Left forelimb (tissue), 1 donor: ENCODE results near the gene AVEN.
"Not testable (repeated sequence)": the region's sequence is repeated elsewhere in the genome, so short reads cannot be mapped to it uniquely, and the experiment has no call there.

Experiments used
- DNase-seq: peaks from one replicate; pipeline ENCODE4 v3.0.0-alpha.2; 2018; ENCODE audit warnings: low spot score

Gene AVEN

DNA sequence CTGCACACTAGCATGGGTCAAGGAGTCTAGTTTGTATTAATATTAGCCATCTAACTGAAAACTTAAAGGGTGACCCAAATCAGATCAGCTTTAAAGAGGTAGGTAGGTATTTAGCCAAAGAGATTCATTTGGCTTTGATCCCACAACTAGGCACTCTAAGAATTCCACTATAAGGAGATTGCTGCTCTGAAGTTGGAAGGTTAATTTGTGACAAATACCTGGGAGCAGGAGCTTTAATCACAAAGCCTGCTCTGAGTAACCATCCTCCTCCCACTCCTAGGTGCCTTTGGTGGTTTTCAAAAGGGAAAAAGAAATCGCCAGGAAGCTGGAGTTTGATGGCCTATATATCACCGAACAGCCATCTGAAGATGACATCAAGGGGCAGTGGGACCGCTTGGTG is 191.0 kb downstream of the AVEN start:
- no peak for DNase-seq

DNA sequence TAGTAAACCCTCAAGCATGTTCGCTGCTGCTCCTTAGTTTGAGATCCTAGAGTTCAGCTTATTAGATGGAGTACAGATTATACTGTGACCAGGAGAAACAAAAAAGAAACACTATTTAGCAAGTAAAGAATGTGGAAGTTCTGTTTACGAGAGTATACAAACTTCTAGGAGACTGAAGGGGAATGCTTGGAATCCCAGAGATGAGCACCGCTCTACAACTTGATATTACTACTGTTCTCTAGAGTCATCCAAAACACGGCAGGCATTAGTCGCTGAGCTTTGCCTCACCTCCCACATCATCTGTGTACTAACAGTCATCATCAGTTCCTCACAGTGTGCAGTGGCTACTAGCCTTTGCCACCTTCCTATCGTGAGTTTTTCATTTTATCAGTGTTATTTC is 192.1 kb downstream of the AVEN start:
- DNase-seq = no peak

DNA sequence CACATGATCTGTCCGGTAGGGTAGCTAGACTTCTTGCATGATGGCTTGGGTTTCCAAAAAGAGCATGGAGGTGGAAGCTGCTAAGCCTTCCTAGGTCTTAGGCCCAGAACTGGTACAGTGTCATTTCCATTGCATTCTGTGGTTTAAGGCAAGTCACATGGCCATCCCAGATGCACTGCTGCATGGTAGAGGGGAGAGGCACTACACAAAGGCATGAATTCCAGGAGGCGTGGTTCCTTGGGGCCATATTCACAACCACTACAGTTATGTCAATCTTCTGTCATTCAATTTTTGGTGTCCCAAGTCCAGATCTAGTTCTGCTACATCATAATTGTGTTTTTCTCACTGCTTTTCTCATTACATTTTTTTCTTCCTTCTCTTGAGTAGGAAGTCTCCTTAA is 192.9 kb downstream of the AVEN start:
- no peak for DNase-seq

DNA sequence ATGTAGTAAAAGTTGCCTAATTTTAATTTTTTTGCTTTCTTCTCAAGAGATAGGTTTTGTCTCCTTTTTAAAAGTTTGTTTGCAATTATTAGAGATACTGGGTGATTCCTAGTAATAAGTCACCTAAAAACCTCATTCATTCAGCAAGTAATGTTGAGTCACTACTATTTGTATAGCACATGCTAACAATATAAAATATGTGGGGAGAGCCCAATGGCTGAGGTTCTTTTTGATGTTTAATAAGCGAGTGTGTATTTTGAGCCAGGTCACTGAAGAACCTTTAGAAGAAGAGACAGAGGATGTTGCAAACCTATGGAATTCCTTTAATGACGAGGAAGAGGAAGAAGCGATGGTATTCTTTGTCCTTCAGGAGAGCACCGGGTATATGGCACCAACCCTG is 194.4 kb downstream of the AVEN start:
- DNase-seq = no peak

DNA sequence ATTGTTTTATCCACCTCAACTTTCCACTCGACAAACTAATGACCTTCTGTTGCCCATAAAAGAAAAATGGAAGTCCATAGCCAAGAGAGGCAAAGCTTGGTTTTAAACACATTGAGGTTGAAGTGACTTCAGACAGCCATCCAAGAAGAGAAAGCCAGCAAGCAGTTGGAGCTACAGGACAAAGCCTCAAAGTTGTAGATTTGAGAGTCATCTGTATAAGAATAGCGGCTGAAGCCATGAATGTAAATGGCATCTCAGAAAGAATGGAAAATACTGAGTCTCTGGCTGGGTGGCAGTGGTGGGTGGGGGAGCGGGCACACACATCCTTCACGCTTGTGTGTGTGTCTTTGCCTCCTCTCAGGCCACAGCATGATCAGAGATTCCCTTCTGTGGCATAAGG is 194.8 kb downstream of the AVEN start:
- DNase-seq = no peak

DNA sequence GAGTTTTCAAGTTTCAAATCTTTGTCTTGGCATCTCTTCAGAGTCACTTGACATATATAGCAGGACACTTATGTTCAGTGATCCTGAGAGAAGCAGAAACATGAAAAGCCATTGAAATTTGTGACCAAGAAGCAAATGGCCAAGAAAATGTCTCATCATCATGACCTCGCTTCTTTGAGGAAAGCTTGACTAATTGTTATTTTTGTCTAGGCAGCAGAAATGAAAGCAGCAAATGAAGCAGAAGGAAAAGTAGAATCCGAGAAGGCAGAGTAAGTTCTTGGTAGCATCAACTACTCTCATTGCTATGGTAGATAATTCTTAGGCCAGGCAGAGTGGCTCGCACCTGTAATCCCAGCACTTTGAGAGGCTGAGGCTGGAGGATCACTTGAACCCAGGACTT is 198.4 kb downstream of the AVEN start:
- DNase-seq = no peak

DNA sequence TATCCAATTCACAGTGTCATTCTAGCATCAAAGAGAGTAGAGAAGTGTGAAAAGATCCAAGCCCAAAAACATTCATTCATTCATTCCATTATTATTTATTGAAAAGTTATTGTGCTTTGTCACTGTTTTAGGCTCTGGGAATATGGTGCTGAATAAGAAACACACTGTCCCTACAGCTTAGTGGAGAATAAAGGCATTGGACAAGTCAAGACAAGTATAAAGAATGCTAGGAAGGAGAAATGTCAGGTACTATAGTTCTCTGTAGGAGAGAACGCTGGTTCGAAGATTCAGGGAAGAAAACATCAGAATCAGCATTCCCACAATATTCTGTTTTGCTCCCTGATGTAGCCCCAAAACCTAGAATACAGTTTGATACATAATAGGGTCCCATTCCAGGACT is 199.5 kb downstream of the AVEN start:
- DNase-seq = no peak

DNA sequence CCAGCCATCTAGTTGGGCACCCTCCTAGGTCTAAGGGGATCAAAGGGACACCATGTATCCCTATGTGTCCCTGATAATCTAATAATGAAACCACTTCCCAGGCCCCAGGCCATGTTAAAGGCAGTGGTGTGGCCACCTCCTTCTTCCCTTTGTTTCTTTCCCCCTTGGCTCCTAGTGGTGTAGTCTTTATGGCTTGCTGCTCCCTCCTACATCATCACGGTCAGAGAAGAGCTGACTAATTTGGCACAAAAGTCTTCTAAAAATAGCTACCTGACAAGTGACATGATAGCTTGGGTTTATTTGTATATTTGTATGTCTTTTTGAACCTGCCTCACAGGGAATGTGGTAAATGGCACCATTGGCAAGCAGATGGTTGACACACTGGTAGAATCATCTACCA is 201.7 kb downstream of the AVEN start:
- DNase-seq = no peak

DNA sequence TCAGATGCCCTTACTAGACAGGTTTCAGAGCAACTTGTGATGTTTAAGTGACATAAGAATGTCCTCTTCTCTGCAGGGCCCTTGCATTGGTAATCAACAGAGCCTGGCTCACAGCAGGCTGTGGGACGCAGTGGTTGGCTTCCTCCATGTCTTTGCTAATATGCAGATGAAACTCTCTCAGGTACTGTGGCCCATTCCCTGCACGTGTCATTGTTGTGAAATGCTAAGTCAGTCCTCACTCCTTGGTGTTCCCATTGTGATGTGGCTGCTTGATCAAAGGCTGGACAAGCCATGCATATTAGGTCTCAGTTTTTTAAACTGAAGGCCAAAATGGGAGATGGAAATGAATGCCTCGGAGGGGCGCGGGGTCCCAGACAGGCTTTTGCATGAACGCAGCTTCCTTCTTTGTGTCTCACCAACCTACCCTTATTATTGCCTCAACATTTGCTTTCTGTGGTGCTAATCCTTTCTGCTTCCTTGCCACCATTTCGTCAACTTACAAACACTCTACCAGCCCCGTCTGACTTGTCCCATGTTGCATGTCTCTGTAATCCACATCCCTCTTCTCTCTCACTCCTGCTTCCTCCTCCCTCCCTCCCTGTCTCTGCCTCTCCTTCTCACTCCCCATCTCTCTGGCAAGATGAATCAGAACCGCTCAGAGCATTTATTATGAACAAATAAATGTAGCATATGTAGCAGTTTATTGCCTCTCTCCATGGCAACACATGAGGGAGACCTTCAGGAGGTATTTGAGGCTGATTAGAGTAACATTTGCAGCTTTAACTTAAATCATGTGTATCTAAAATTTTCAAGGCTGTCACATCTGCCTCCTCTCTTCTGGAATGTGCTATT is 203.9 kb downstream of the AVEN start:
- no peak for DNase-seq

DNA sequence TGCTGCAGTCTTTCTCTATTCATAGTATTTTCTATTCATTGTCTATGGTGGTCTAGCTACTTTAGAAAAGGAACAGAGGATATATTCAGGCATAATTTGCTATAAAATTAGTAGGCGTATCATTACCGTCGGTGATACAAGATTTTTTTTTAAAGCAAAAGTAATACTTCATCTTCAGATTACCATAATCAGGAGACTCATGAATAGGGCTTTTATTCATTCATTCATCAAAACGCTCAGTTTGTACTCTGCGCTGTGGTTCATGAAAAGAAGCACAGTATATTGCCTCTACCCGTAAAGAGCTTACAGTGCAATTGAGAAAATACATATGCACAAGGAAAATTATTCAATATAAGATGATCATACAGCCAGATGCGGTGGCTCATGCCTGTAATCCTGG is 207.4 kb downstream of the AVEN start:
- no peak for DNase-seq

DNA sequence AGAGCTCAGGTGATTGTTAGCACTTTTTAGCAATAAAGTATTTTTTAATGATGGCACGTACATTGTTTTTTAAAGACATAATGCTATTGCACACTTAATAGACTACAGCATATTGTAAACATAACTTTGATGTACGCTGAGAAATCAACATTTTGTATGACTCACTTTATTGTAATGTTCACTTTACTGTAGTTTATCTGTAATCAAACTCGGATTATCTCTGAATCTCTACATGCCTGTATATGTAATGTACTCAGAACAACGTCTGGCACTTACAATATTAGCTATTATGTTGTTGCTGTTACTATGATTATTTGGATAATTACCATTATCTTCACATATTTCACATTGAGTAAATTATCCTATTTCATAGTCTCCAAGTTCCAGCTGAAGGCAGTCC is 208.7 kb downstream of the AVEN start:
- no peak for DNase-seq

DNA sequence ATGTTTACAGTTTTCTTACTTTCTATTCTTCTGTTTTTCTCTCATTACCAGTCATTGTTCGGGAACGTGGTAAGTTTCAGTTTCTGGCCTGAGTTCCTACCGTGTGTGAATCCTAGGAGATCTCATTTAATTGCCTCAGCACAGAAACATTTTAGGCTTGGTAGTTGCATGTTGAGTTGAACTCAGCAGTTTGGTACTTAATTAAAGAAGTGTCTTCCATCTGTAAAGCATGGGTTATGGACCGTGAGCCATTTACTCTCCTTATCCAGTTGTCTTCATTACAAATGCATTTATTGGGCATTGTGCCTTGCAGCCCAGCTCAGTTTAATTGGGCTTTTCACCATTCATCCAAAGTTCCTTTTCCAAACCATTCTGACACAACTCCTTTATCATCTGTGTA is 212.8 kb downstream of the AVEN start:
- DNase-seq = no peak

DNA sequence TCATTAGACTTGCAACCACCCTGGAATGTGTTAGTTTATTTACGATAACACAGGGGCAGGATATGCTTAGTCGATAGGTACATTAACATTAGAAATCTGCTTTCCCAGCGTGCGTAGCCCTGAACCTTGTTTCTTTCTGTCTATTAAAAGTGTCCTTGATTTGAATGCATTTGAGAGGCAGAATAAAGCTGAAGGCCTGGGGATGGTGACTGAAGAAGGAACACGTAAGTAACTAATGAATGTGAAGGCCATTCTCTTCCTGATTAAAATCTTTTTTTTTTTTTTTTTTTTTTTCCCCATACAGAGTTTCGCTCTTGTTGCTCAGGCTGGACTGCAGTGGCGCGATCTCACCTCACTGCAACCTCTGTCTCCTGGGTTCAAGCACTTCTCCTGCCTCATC is 213.6 kb downstream of the AVEN start:
- no peak for DNase-seq

DNA sequence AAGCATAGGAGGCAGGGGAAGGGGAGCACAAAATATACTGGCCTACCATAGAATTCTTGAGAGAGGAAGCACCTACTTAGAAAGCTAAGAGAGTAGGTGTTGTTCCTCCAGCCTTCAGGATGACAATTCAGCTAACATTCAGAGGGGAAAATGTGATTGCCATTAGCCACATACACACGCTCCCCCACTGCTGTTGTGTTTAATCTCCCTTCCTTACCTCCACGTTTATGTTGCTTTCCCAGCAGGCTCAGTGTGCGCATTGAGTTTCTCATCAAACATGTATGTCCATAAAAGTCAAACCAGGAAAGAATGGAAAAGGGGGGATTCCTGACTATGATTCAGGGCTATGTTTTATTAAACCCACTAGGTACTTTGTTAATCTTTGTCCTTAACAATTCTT is 215.9 kb downstream of the AVEN start:
- DNase-seq = no peak

DNA sequence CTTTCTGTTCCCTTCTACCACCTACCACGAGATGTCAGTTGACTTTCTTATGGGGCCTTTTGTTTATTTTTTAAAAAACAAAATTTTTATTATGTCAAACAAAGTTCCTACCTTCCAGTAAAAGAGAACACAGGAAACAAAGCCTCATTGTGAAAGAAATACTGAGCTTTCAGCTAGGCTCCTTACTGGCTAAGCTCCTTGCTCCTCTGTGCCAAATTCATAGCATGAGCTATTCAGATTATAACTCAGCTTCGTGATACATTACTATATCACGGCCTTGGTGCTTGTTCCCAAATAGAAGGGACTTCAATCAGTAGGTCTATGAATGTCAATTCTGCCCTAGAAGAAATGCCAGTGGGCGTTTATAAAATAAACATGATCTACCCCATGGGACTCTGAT is 216.5 kb downstream of the AVEN start:
- DNase-seq = no peak

DNA sequence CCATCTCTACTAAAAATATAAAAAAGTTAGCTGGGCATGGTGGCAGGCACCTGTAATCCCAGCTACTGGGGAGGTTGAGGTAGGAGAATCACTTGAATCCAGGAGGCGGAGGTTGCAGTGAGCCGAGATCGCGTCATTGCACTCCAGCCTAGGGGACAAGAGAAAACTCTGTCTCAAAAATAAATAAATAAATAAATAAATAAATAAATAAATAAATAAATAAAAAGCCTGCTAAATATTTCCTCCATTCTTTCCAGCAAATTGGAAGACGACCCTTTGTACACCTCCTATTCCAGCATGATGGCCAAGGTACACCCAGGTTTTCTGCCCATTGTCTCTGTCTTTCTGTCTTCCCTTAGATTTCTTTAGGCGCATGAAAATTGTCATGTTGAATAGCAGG is 219.5 kb downstream of the AVEN start:
- DNase-seq = not testable (repeated sequence)
